Activated T-cell treated with anti-CD3 and anti-CD28 coated beads, Interleukin-2, amount 50 U/mL, for 72 hours (primary cell): ENCODE data around the gene DMBX1. TPM values are rescaled to one million over a fixed set of nuclear protein-coding genes. Genes with fewer than 3 reads are reported as not detected.

Source experiments
- ATAC-seq, 2 donors: fragments of 150-1000 bp; cut with Tn5 transposase; replicated peaks in 1 of 2; 2 replicates each; pipeline ENCODE4 v1.10.0; 2021; ENCODE audit warnings: moderate library complexity in 2 of 2, mild to moderate bottlenecking in 1 of 2
- DNase-seq, 2 donors: peaks; one replicate each; pipeline ENCODE4 v3.0.0; 2021 to 2022; ENCODE audit warnings: mixed read lengths in 1 of 2
- H3K27ac Mint-ChIP-seq: one replicate; pipeline ENCODE4 v1.8.0; 2022; ENCODE audit warnings: mild to moderate bottlenecking, moderate library complexity, mixed read lengths
- H3K27me3 Mint-ChIP-seq: one replicate; pipeline ENCODE4 v1.8.0; 2022; ENCODE audit warnings: low read depth, mixed read lengths
- H3K36me3 Mint-ChIP-seq, 2 donors: one replicate each; pipeline ENCODE4 v1.8.0; 2022; ENCODE audit warnings: mixed read lengths in 2 of 2, mild to moderate bottlenecking in 1 of 2; ENCODE audit not compliant: insufficient read depth in 2 of 2
- H3K4me1 Mint-ChIP-seq: one replicate; pipeline ENCODE4 v1.8.0; 2022; ENCODE audit warnings: low read depth, mixed read lengths
- H3K4me3 Mint-ChIP-seq, 2 donors: one replicate each; pipeline ENCODE4 v1.8.0; 2022; ENCODE audit warnings: mild to moderate bottlenecking in 2 of 2, mixed read lengths in 2 of 2, moderate library complexity in 2 of 2
- H3K9me3 Mint-ChIP-seq, 2 donors: one replicate each; pipeline ENCODE4 v1.8.0; 2022; ENCODE audit warnings: mixed read lengths in 2 of 2
- total RNA-seq, 2 donors: library from RNA; stranded (reverse); gene quantifications; one replicate each; pipeline ENCODE4 v1.2.3, GENCODE V29; 2022

DMBX1 gene
- total RNA-seq, 2 donors from 2014 or later = 0.37 TPM; not detected in 1

GRCh38 chr1:46529031-46529630 is 39.5 kb downstream of the DMBX1 start:
- Mint-ChIP-seq H3K4me1 (peaks cover 40% of the 10 kb centered on the region), H3K9me3 (no peaks in the 10 kb centered on the region), H3K27ac (no peak overlapping the region), H3K27me3 (peaks cover 66% of the 10 kb centered on the region), H3K4me3 (peak overlapping the region; percentile 5 to 26), H3K36me3 (no peaks in the 10 kb centered on the region)
- DNase-seq (peak; percentile 23 to 42), ATAC-seq (peak; percentile 44 to 54)

GRCh38 chr1:46530311-46530710 is 40.7 kb downstream of the DMBX1 start:
- Mint-ChIP-seq H3K27me3 (peaks cover 65% of the 10 kb centered on the region), H3K9me3 (no peaks in the 10 kb centered on the region), H3K36me3 (no peaks in the 10 kb centered on the region), H3K4me1 (peaks cover 36% of the 10 kb centered on the region), H3K4me3 (no peak overlapping the region), H3K27ac (no peak overlapping the region)
- ATAC-seq (no peak), DNase-seq (no peak)

- Mint-ChIP-seq H3K9me3 (no peaks in the 10 kb centered on the region), H3K27me3 (peaks cover 59% of the 10 kb centered on the region), H3K4me1 (peaks cover 36% of the 10 kb centered on the region), H3K27ac (no peak overlapping the region), H3K36me3 (no peaks in the 10 kb centered on the region), H3K4me3 (no peak overlapping the region)
- ATAC-seq (no peak), DNase-seq (no peak)
Measured at GRCh38 chr1:46530791-46531409, 41.3 kb downstream of the DMBX1 start.

GRCh38 chr1:46532095-46532494 is 42.5 kb downstream of the DMBX1 start:
- DNase-seq = peak; percentile 22 to 44
- no peaks in the 10 kb centered on the region for H3K36me3 Mint-ChIP-seq
- peaks cover 36% of the 10 kb centered on the region for H3K4me1 Mint-ChIP-seq
- peaks cover 63% of the 10 kb centered on the region for H3K27me3 Mint-ChIP-seq
- H3K27ac Mint-ChIP-seq = no peak overlapping the region
- peak overlapping the region; percentile 32 to 55 for H3K4me3 Mint-ChIP-seq
- ATAC-seq = peak; percentile 43 to 52
- H3K9me3 Mint-ChIP-seq = no peaks in the 10 kb centered on the region

DNA sequence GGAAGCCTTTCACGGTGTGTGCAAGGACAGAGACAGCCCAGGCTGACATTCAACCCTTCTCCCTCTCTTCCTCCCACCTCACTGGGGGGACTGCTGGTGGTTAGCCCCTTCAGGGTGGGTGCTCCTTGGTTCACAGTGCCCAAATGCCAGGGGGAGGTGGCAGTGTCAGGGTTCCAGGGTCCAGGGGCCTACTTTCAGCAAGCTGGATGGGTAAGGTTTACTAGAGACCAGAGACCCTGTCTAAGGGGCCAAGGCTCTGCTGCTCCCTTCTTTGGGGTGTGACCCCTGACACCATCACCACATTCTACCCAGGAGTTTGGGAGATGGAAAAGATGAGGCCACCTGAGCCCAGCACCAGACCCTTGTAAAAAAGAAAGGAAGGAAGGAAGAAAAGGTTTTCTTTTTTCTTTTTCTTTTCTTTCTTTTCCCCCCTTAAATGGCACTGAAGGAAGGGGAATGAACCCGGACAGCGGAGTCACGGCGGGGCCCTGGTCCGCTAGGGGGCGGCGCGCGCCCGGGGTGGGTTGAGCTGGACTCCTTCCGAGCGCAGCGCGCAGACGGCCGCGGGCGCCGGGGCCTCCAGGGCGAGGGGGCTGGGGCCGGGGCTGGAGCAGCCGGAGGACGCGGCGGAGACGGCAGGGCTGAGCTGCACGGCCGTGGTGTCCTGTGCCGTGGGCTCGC is 43.0 kb downstream of the DMBX1 start:
- DNase-seq (peak; percentile 77 to 84), ATAC-seq (peak; percentile 76)
- Mint-ChIP-seq H3K4me1 (peaks cover 36% of the 10 kb centered on the region), H3K36me3 (no peaks in the 10 kb centered on the region), H3K4me3 (peak overlapping the region; percentile 15 to 61), H3K27me3 (peaks cover 63% of the 10 kb centered on the region), H3K27ac (no peak overlapping the region), H3K9me3 (no peaks in the 10 kb centered on the region)

- Mint-ChIP-seq H3K36me3 (no peaks in the 10 kb centered on the region), H3K4me1 (peaks cover 36% of the 10 kb centered on the region), H3K27ac (no peak overlapping the region), H3K27me3 (peaks cover 58% of the 10 kb centered on the region), H3K4me3 (peak overlapping the region; percentile 73 to 85), H3K9me3 (no peaks in the 10 kb centered on the region)
- DNase-seq (peak; percentile 45 to 53), ATAC-seq (peak; percentile 63 to 65)
Measured at GRCh38 chr1:46533179-46533864, 43.7 kb downstream of the DMBX1 start.

DNA sequence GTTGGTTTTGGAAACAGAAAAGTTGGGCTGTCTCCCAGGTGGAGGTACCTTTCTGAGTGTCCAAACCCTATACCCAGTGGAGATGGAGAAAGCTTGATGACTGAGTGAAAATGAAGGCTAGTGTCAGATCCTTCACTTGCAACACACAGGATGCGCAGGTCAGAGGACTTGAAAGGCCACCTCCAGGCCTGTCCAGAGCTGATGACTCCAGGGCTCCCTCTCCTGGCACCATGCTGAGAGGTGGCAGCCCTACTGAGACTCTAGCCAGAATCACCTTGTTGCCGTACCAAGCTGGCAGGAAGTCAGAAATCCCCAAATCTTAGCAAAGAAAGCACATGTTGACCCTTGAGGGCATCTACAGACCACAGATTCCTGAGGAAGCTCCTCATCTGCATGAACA is 45.4 kb downstream of the DMBX1 start:
- Mint-ChIP-seq H3K27me3 (peaks cover 48% of the 10 kb centered on the region), H3K4me3 (no peak overlapping the region), H3K36me3 (no peaks in the 10 kb centered on the region), H3K4me1 (peaks cover 21% of the 10 kb centered on the region), H3K27ac (no peak overlapping the region), H3K9me3 (no peaks in the 10 kb centered on the region)
- DNase-seq (peak; percentile 39 to 50), ATAC-seq (peak in 1 of 2 donors; percentile 32)

DNA sequence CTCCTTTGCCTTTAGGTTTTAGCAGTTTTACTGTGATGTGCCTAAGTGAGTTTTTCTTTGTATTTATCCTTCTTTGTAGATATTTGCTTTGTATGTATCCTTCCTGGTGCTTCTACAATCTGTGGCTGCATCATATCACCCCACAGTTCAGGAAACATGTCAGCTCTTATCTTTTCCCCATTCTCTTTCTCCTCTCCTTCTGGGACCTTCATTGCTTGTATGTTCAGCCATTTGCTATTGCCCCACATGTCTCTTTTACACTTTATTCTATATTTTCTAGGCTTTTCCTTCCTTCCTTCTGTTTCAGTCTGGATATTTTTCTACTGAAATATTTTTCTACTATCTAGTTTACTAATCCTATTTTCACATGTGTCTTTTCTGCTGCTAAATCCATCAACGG is 46.9 kb downstream of the DMBX1 start:
- H3K36me3 Mint-ChIP-seq = no peaks in the 10 kb centered on the region
- DNase-seq (no peak), ATAC-seq (no peak)
- peaks cover 14% of the 10 kb centered on the region for H3K4me1 Mint-ChIP-seq
- no peak overlapping the region for H3K27ac Mint-ChIP-seq
- no peaks in the 10 kb centered on the region for H3K9me3 Mint-ChIP-seq
- peaks cover 38% of the 10 kb centered on the region for H3K27me3 Mint-ChIP-seq
- H3K4me3 Mint-ChIP-seq = no peak overlapping the region

GRCh38 chr1:46537651-46538050 is 48.0 kb downstream of the DMBX1 start:
- H3K4me3 Mint-ChIP-seq = no peak overlapping the region
- ATAC-seq (no peak), DNase-seq (no peak)
- peaks cover 47% of the 10 kb centered on the region for H3K27me3 Mint-ChIP-seq
- no peaks in the 10 kb centered on the region for H3K9me3 Mint-ChIP-seq
- H3K4me1 Mint-ChIP-seq = peaks cover 5% of the 10 kb centered on the region
- H3K27ac Mint-ChIP-seq = no peak overlapping the region
- no peaks in the 10 kb centered on the region for H3K36me3 Mint-ChIP-seq

GRCh38 chr1:46538147-46538546 is 48.5 kb downstream of the DMBX1 start:
- Mint-ChIP-seq H3K27me3 (peaks cover 52% of the 10 kb centered on the region), H3K9me3 (no peaks in the 10 kb centered on the region), H3K4me3 (no peak overlapping the region), H3K27ac (no peak overlapping the region), H3K4me1 (peaks cover 5% of the 10 kb centered on the region), H3K36me3 (no peaks in the 10 kb centered on the region)
- ATAC-seq (no peak), DNase-seq (no peak)

Other genes with a start within 250 kb of the DMBX1 start
- gene RAD54L, start 242.1 kb upstream of the DMBX1 start, total RNA-seq = 10 to 100 TPM; 33.1 to 34.9 TPM
- 10 to 100 TPM; 47.7 to 53.4 TPM for gene LRRC41, start 186.2 kb upstream of the DMBX1 start, total RNA-seq
- 100 to 1,000 TPM; 287 to 303 TPM for gene UQCRH, start 186.1 kb upstream of the DMBX1 start, total RNA-seq
- gene NSUN4, start 149.0 kb upstream of the DMBX1 start, total RNA-seq = 10 to 100 TPM; 42.4 to 42.9 TPM
- 1 to 10 TPM; 5.1 to 8.8 TPM for gene FAAH, start 95.5 kb upstream of the DMBX1 start, total RNA-seq
- gene KNCN, start 61.8 kb downstream of the DMBX1 start, total RNA-seq = not detected
- 10 to 100 TPM; 35.5 to 37.5 TPM for gene MKNK1, start 114.4 kb downstream of the DMBX1 start, total RNA-seq
- gene MOB3C, start 127.0 kb downstream of the DMBX1 start, total RNA-seq = 10 to 100 TPM; 13.3 to 13.7 TPM
- 10 to 100 TPM; 45.7 to 47.5 TPM for gene ATPAF1, start 178.5 kb downstream of the DMBX1 start, total RNA-seq
- under 1 TPM in 1 of 2 donors, not detected in 1; 0.65 TPM for gene TEX38, start 182.0 kb downstream of the DMBX1 start, total RNA-seq
- gene EFCAB14, start 229.3 kb downstream of the DMBX1 start, total RNA-seq = 10 to 100 TPM; 48.6 to 50.3 TPM